Esophagus (tissue), 2 donors: ENCODE results near the gene RFX5. TPM values are rescaled to one million over a fixed set of nuclear protein-coding genes. Genes with fewer than 3 reads are reported as not detected.

ENCODE experiments used
- H3K27ac ChIP-seq, 2 donors: one replicate each; pipeline ENCODE4 v1.5.1; 2013; ENCODE audit warnings: low read depth in 2 of 2, mild to moderate bottlenecking in 2 of 2, inconsistent platforms in 1 of 2, low read length in 1 of 2, moderate library complexity in 1 of 2
- H3K27me3 ChIP-seq, 2 donors: one replicate each; pipeline ENCODE4 v1.6.1; 2013; ENCODE audit warnings: low read length in 2 of 2, control low read depth in 1 of 2, mild to moderate bottlenecking in 1 of 2; ENCODE audit not compliant: insufficient read depth in 2 of 2, control insufficient read depth in 1 of 2
- H3K36me3 ChIP-seq, 2 donors: one replicate each; pipeline ENCODE4 v1.6.1; 2013; ENCODE audit warnings: low read length in 1 of 2; ENCODE audit not compliant: control insufficient read depth in 2 of 2, insufficient read depth in 2 of 2
- H3K4me1 ChIP-seq, 2 donors: one replicate each; pipeline ENCODE4 v1.6.1; 2013; ENCODE audit warnings: low read length in 1 of 2; ENCODE audit not compliant: control insufficient read depth in 2 of 2, insufficient read depth in 2 of 2
- H3K4me3 ChIP-seq, 2 donors: one replicate each; pipeline ENCODE4 v1.5.1; 2013; ENCODE audit warnings: low read length in 2 of 2, mild to moderate bottlenecking in 2 of 2, low read depth in 1 of 2, moderate library complexity in 1 of 2
- H3K9me3 ChIP-seq, 2 donors: one replicate each; pipeline ENCODE4 v1.6.1; 2013; ENCODE audit warnings: mild to moderate bottlenecking in 2 of 2, low read depth in 1 of 2, low read length in 1 of 2, moderate library complexity in 1 of 2; ENCODE audit not compliant: control insufficient read depth in 2 of 2, insufficient read depth in 1 of 2
- WGBS, 2 donors: extraction: QIAGEN DNeasy Blood & Tissue Kit; methylation state at CpG; one replicate each; pipeline ENCODE4 v1.1.7; 2013; 5-methylcytosine and 5-hydroxymethylcytosine counted together
- polyA plus RNA-seq, 2 donors: library from polyadenylated mRNA; stranded (reverse); fragments of 200-250 nt; gene quantifications; one replicate each; pipeline ENCODE4 v1.2.3, GENCODE V29; 2013
- donor health status: healthy with polysubstance abuse.
- donor health status: Bipolar disorder and iron deficiency.

Gene RFX5
- polyA plus RNA-seq, 2 donors, result 12.0 to 12.9 TPM

GRCh38 chr1:151372058-151372934 lies 25.2 kb upstream of the RFX5 start, which contains the start of gene SELENBP1:
Gene SELENBP1, minus strand, starts transcription at chr1:151372705. Its CDS starts 64 bp downstream, at chr1:151372641.
- H3K9me3 ChIP-seq, result no peaks in the 10 kb centered on the region
- peaks cover 3 to 9% of the 10 kb centered on the region in 2 donors for H3K4me1 ChIP-seq
- H3K4me3 ChIP-seq, result peak within 1 kb of the TSS; percentile 25 to 40
- H3K27me3 ChIP-seq, result no peaks in the 10 kb centered on the region
- H3K36me3 ChIP-seq, result peaks cover 0 to 4% of the 10 kb centered on the region in 2 donors
- peak within 1 kb of the TSS; percentile 71 to 81 for H3K27ac ChIP-seq
- WGBS, 2 donors, result 20 to 30% methylated on average over 11 of the region's 11 CpGs

- Histone ChIP-seq H3K36me3 (peaks cover 0 to 7% of the 10 kb centered on the region in 2 donors), H3K9me3 (no peaks in the 10 kb centered on the region), H3K27me3 (no peaks in the 10 kb centered on the region), H3K27ac (peak overlapping the region; percentile 71 to 81), H3K4me3 (peak overlapping the region; percentile 25 to 40), H3K4me1 (peaks cover 3 to 9% of the 10 kb centered on the region in 2 donors)
- WGBS, 2 donors, result 15 to 24% methylated on average over 9 of the region's 9 CpGs
Observed at GRCh38 chr1:151371370-151372057, 24.5 kb upstream of the RFX5 start.

DNA sequence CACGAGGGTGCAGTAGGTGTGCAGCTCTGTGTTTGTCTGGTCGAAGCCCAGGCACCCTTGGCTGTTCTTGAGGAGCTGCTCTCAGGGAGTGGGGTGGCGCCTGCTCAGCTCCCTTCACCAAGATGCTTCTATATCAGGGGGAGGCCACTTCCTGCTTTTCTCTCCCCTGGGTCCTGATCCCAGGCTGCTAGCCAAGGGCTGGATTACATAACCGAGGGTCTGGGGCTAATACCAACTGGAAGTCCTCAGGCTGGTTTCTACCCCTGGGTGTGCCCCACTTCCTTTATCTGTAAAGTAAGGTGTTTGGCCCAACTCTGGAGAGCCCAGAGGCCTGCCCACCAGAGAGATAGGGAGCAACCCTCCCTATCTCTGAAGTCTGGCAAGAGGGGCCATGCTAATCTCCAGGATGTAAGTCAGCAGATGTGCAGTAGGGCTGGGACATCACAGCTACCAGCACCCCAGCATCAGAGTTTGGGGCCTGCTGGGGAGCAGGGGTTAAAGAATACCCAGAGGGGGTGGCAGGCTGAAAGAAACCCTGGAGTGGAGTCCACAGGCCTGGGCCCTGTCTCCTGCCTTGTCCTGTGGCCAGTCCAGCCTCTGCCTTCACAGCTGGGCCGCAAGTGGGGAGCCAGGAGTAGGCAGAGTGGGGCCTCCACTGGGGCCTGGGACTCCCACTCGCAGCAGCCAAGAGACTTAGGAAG lies 23.3 kb upstream of the RFX5 start:
- no peak overlapping the region for H3K4me3 ChIP-seq
- H3K27me3 ChIP-seq, result no peaks in the 10 kb centered on the region
- WGBS, 2 donors, result 60 to 63% methylated on average over 6 of the region's 6 CpGs
- H3K27ac ChIP-seq, result no peak overlapping the region
- no peaks in the 10 kb centered on the region for H3K9me3 ChIP-seq
- peaks cover 0 to 12% of the 10 kb centered on the region in 2 donors for H3K36me3 ChIP-seq
- H3K4me1 ChIP-seq, result peaks cover 3 to 9% of the 10 kb centered on the region in 2 donors

DNA sequence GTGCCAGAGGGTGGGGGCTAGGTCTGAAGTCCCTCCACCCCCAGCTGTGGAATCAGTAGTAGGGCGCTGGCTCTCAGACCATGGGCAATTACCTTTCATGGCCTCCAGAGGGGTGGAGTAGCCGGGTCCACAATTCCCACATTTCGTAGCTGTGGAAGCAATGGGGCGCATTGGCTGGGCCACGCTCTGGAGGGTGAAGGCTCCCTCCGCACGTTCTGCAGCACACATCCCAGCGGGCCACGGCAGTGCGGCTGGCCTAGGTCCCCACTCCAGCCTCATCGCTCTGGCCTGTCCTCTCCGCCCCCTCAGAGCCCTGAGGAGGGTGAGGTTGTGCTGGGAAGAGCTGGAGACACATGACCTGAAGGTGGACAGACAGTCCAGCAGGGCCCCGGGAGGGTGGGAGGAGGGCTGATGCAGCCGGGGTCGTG lies 22.6 kb upstream of the RFX5 start:
- H3K27me3 ChIP-seq, result no peaks in the 10 kb centered on the region
- H3K27ac ChIP-seq, result no peak overlapping the region
- H3K36me3 ChIP-seq, result peaks cover 0 to 19% of the 10 kb centered on the region in 2 donors
- peaks cover 3 to 9% of the 10 kb centered on the region in 2 donors for H3K4me1 ChIP-seq
- no peak overlapping the region for H3K4me3 ChIP-seq
- H3K9me3 ChIP-seq, result no peaks in the 10 kb centered on the region
- WGBS, 2 donors, result 87% methylated on average over 15 of the region's 15 CpGs

DNA sequence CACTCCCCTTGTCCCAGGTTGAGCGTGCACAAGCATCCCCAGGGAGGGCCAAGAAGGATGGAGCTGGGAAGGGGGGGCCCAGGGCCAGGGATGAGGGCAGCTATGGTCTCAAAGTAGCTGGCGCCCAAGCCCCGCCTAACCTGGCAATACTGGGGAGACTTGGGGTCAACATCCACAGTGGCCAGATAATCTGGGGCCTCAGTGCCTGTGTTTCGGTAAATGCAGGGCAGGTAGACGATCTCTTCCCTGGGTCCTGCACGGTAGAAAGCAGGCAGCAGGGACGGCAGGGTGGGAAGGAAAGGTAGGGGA lies 22.2 kb upstream of the RFX5 start:
- Histone ChIP-seq H3K4me1 (peaks cover 3 to 9% of the 10 kb centered on the region in 2 donors), H3K36me3 (peaks cover 0 to 22% of the 10 kb centered on the region in 2 donors)

DNA sequence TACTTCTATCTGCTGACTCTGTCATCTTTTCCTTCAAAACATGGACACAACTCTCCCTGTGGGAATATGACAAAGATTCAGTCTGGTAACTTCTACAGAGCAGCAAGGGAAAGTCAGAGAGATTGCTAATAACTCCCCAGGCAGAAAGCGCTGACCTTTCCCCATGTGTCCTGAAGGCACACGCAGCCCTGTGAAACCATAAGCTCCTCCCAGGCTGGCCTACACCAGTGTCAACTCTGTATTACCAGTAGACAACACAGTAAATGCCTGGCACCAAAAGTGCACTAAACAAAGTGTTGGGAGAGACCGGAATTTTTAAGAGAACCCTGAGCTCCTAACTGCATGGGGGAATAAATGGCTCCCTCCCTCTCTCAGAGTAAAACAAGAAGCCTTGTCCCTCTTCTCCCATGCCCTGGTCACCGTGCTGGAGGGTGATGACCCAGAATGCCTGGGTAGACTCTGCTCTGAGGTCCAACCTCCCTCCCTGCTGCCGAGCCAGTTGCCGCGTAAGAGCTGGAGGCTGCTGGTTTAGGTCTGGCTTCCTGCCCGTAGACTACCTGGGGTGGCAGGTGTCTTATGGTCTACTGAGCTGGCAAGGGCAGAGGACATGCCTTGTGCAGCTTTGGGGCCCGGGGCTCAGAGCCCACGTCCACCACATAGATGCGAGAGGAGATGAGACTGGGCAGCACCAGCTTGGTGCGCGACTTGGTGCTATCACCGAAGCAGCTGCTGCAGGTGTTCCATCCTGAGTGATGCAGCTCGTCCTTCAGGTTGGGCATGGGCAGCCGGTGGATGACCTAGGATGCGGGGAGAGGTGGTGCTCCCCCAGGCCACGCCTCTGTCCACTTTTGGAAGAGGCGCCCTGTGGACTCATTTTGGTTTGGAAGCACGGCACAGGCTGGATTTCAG lies 21.6 kb upstream of the RFX5 start:
- Histone ChIP-seq H3K9me3 (no peaks in the 10 kb centered on the region), H3K4me3 (no peak overlapping the region), H3K4me1 (peaks cover 3 to 9% of the 10 kb centered on the region in 2 donors), H3K27ac (no peak overlapping the region), H3K27me3 (no peaks in the 10 kb centered on the region), H3K36me3 (peaks cover 0 to 23% of the 10 kb centered on the region in 2 donors)
- 83 to 90% methylated on average over 20 of the region's 20 CpGs for WGBS, 2 donors

More for the DNA sequence above, 22.2 kb upstream of the RFX5 start:
- no peaks in the 10 kb centered on the region for H3K9me3 ChIP-seq
- H3K27me3 ChIP-seq, result no peaks in the 10 kb centered on the region
- no peak overlapping the region for H3K27ac ChIP-seq
- H3K4me3 ChIP-seq, result no peak overlapping the region
- 91 to 93% methylated on average over 7 of the region's 7 CpGs for WGBS, 2 donors

- Histone ChIP-seq H3K9me3 (no peaks in the 10 kb centered on the region), H3K4me3 (no peak overlapping the region), H3K36me3 (peaks cover 0 to 23% of the 10 kb centered on the region in 2 donors), H3K27ac (no peak overlapping the region), H3K4me1 (peaks cover 3 to 9% of the 10 kb centered on the region in 2 donors), H3K27me3 (no peaks in the 10 kb centered on the region)
- 80 to 84% methylated on average over 8 of the region's 8 CpGs for WGBS, 2 donors
Observed at GRCh38 chr1:151367658-151368392, 20.8 kb upstream of the RFX5 start.

- H3K27ac ChIP-seq, result no peak overlapping the region
- H3K4me3 ChIP-seq, result no peak overlapping the region
- H3K27me3 ChIP-seq, result no peaks in the 10 kb centered on the region
- H3K4me1 ChIP-seq, result peaks cover under 1 to 9% of the 10 kb centered on the region in 2 donors
- WGBS, 2 donors, result 88 to 90% methylated on average over 4 of the region's 4 CpGs
- H3K36me3 ChIP-seq, result peaks cover 0 to 23% of the 10 kb centered on the region in 2 donors
- H3K9me3 ChIP-seq, result peaks cover 0 to 7% of the 10 kb centered on the region in 2 donors
Observed at GRCh38 chr1:151364996-151365395, 17.9 kb upstream of the RFX5 start.
